ENCODE results near the gene CLSTN2.

DNA sequence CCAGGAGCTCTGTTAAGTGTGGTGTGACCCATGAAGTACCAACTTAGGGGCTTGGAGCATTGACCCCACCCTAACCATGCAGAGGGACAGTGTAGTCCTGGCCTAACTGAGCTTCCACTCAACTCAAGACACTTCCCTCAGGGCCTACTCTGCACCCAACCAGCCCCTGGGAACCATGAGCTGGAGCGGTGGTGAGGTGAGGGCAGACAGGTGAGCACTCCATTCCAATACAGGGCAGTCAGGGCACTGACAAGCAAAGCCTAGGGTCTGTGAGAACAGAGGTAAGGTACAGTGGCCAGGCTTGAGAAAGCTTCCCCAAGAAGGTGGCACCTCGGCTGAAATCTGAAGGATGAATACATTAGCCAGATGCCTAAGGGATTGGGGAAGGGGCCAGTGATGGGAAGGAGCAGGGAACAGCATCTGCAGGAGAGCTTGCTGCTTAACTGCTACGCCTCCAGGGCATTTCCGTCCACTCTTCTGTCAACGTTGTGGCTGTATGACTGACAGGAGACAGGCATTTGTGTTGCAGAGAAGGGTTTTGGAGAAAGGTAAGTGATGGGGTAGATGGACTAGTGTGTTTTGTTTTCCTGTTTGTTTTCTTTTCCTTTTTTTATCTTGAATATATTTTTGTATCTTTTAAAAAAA, 499.4 kb downstream of the CLSTN2 start:
- TF ChIP-seq EZH2 (IDR thresholded peaks at IDR 0.05; ENCODE audit: low read depth, low read length, severe bottlenecking) (no peak), POLR2AphosphoS5 (IDR thresholded peaks at IDR 0.05; ENCODE audit: low read depth, low read length) (no peak), BCL11A (IDR thresholded peaks at IDR 0.05; ENCODE audit: low read depth in 2 of 2, low read length in 2 of 2) (no peak), YY1 (IDR thresholded peaks at IDR 0.05; ENCODE audit: low read depth, low read length) (no peak), MAFK (IDR thresholded peaks at IDR 0.05; ENCODE audit: low read depth, low read length) (no peak), NRF1 (IDR thresholded peaks at IDR 0.05; ENCODE audit: low read depth, low read length) (no peak), POLR2A (IDR thresholded peaks at IDR 0.05; ENCODE audit: control extremely low read depth in 1 of 2, low read depth in 2 of 2, low read length in 2 of 2) (no peak), NANOG (IDR thresholded peaks at IDR 0.05; ENCODE audit: insufficient read depth, low read depth, low read length, poor library complexity, severe bottlenecking) (no peak), CBX5 (IDR thresholded peaks at IDR 0.05; ENCODE audit: low read depth, low read length) (no peak), RFX5 (IDR thresholded peaks at IDR 0.05; ENCODE audit: borderline replicate concordance, low read depth, low read length) (no peak), SUZ12 (IDR thresholded peaks at IDR 0.05; ENCODE audit: low read length) (no peak)
- TF ChIP-seq, protein P1, sequence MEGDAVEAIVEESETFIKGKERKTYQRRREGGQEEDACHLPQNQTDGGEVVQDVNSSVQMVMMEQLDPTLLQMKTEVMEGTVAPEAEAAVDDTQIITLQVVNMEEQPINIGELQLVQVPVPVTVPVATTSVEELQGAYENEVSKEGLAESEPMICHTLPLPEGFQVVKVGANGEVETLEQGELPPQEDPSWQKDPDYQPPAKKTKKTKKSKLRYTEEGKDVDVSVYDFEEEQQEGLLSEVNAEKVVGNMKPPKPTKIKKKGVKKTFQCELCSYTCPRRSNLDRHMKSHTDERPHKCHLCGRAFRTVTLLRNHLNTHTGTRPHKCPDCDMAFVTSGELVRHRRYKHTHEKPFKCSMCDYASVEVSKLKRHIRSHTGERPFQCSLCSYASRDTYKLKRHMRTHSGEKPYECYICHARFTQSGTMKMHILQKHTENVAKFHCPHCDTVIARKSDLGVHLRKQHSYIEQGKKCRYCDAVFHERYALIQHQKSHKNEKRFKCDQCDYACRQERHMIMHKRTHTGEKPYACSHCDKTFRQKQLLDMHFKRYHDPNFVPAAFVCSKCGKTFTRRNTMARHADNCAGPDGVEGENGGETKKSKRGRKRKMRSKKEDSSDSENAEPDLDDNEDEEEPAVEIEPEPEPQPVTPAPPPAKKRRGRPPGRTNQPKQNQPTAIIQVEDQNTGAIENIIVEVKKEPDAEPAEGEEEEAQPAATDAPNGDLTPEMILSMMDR (IDR thresholded peaks at IDR 0.05; ENCODE audit: control extremely low read depth in 1 of 3, insufficient read depth in 1 of 3, low read depth in 1 of 3, low read length in 3 of 3), result no peak

Data from H1 (cell line).